ENCODE data around the gene ACVR1B.
A peak's percentile ranks its signal among the peaks of the same experiment; 100 is the strongest.

The ACVR1B gene

DNA sequence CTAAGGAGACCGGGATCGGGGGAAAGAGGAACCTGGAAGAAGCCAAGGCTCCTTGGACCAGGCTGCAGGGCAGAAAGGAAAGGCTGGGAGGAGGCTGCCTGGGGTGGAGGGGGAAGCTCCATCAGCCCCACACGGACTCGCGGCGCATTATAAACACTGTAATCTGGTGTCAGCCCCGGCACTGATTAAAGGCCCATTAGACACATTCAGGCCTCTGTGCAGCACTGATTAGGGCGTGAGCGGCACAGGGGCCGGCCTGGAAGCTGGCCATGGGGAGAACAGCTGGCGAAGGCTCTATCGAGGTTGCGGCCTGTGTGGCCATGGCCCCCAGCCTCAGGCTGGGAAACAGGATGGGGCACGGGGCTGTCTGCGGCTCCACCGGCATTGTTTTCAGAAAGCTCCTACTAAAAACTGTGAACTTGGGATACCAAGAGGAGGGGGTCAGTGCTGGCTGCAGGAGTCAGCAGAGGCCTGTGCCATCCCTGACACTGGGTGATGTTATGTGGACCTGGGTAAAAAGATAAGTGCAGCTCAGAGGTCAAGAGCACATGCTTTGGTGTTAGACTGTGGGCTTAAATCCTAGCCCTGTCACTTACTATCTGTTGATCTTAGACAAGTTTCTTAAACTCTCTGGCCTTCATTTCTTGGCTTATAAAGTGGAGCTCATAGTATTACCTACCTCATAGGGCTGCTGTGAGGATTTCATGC, 33.6 kb upstream of the ACVR1B start:
- no peak for DNase-seq

DNA sequence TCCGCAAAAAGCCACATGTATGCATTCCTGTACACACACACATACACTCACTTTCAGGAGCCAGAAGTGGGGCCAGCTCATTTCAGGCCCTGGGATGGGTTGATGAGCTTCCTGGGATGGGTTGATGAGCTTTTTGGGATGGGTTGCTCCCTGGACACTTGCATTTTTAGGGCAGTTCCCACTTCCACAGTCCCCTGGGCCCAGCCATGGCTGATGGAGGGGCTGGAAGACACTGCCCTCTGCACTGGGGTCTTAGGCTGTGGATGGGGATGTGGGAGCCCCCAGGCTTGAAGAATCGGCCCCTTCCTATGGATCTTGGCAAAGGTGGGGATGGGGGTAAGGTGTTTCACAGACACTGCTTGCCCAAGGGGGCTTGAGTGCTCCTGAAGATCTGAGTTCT, 31.5 kb upstream of the ACVR1B start:
- no peak for DNase-seq

DNA sequence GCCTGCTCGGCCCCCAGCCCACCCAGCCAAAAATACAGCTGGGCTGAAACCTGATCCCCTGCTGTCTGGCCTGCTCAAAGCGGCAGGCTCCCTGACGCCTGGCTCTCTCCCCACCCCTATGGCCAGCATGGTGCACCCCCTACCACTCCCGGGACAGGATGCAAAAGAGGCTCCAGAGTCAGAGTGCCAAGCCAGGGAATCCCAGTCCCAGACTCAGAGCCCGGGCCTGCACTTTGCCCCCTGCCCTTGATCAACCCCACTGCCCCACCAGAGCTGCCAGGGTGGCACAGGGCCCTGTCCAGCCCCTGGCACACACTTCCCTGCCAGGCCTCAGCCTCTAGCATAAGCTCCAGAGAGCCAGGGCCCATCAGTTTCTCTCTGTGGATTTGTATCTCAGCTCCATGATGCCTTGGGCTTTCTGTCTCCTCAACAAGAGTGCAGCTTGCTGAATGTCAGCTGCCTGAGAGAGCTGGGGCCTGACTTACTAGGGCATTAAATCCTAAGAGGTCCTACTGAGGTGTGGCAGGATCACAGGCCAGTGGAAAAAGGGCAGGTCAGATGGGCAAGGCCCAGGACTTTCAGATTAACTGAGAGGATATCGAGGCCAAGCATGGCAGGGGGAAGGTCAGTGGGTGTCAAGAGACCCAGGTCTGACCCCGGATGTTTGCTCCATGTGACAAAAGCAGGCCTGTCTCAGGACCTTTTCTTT, 30.3 kb upstream of the ACVR1B start:
- no peak for DNase-seq

DNA sequence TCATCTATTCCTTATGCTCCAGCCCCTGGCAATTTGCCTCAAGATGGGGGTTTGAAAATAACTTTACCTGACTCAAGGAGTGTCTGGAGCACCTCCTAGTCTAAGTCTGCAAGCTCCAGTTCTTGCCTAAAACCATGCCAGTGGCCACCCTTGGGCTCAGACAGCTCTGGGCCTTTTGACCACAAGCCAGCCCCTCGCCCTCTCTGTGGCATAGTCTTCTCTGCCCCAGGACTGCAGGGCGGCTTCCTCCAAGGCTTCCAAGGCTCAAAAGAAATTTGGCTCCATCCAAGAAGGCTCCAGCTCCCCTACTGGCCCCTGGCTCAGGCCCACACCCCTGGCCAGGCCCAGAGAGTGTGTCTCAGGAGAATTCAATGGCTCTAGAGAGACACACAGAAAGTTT, 29.4 kb upstream of the ACVR1B start:
- DNase-seq = no peak

DNA sequence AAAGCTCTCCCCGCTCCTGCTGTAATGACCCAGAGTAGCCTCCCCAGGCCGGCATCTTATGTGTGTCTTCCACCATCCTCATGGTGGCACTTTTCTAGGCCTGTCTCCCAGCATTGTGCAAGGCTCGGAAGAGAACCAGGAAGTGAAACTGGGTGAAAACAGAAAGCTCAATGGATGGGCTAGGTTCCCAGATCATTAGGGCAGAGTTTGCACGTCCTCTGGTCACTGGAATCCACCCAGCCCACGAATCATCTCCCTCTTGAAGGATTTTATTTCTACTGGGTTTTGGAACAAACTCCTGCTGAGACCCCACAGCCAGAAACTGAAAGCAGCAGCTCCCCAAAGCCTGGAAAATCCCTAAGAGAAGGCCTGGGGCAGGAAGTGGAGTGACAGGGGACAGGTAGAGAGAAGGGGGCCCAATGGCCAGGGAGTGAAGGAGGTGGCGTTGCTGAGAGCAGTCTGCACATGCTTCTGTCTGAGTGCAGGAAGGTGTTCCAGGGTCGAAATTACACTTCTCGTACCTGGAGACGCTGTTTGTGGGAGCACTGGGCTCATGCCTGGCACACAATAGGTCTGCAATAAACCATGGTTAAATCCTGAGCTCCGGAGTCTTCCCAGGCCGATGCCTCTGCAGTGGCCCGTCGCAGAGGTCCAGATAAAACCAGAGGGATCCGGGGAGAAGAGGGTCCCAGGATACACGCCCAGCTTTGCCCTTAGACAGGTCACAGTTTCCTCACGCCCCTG, 28.6 kb upstream of the ACVR1B start:
- peak; percentile 16 for DNase-seq

DNA sequence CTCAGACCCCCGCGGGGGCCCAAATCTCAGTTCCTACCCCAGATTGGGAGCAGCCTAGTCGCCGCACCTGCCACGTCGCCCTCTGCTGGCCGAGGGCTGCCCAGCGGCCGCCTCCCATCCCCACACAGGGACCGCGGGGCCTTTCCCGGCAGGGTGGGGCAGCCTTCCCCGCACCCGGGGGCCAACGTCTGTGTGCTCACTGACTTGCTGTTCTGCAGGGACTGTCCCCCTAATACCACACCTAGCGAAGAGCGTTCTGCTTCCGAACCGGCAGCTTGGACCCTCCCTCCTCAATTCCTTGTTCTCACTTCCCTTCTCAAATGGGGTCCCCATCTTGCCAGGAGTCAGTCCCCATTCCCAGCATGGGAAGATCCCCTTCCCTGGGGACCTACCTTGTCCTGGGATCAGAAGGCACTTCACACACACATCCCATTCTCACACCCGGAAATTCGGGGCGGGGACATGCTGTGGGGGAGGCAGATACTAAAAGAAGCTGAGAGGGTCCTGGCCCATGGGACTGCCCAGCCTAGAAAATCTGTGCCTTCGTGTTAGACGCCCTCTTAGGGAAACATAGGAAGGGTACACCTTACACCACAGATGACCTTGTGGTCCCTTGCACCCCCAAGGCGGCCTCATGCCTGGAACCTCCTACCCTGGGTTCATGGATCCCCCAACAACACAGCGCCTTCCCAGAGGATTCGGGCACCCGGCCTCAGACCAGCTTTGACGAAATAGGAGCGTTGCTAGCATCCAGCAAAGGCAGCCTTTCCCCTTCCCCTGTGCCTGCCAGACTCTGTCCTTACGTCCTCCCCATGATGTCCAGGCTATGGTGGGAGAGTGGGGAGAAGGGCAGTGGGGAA, 27.8 kb upstream of the ACVR1B start:
- DNase-seq = peak; percentile 58

DNA sequence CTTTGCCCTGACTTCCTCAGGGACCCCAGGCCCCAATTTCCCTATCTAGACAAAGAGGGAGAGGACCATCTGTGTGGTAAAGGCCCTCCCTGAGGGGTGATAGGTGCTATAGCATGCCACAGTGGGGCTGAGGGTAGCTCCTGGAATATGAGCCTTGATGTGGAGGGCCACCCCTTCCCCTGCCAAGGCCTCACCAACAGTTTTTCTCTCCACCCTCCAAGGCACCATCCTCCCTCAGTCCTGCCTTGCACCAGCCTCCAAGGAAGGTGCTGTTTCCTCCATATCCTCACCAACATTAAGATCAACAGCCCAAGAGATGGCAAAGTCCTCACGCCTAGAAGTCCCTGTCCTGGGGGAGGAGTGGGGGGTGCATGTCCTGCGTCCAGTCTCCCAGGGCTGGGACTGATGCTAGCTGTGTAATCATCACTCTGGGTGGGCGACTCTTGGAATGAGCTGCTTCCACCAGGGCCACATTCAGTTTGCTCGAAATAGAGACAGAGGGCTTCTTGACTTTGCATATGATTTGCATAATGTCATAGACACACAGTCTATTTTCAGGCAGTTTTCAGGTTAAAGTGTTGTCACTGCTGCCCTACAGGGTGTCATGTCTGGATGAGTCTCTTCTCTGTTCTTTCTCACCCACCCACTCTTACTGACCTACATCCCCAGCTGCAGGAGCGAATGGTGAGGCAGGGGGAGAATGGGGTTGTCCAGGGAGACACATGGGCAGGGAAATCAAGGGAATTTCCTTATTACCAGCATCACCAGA, 26.8 kb upstream of the ACVR1B start:
- DNase-seq = no peak

DNA sequence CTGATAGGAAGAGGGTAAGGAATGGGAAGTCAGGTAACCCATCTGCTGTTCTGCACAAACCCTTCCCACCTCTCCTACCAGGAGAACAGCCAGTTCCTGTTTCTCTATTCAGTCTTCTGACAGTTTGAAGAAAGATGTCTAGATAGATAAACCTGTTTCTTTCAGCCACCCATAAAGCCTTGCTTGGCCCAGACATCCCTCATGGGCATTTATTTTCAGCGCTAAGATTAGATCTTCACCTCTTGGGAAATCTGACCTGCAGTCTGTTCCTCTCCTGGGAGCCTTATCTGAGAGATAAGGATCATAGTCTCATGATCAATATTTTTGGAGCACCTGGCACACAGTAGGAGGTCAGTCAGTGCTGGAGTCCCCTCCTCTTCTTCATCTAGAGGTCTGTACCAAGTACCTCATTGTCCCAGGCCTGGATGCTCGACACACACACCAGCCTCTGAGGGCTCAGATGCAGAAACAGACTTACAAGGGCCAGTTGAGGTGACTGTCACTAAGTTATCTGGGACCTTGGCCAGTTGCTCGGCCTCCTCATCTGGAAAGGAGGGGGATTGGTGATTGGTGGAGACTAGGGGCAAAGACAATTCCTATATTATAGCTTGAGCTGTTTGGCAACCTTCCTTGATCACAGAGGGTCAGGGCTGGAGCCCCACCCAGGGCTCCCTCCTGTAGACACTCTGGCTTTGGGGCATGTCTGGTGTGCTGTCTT, 26.0 kb upstream of the ACVR1B start:
- no peak for DNase-seq

DNA sequence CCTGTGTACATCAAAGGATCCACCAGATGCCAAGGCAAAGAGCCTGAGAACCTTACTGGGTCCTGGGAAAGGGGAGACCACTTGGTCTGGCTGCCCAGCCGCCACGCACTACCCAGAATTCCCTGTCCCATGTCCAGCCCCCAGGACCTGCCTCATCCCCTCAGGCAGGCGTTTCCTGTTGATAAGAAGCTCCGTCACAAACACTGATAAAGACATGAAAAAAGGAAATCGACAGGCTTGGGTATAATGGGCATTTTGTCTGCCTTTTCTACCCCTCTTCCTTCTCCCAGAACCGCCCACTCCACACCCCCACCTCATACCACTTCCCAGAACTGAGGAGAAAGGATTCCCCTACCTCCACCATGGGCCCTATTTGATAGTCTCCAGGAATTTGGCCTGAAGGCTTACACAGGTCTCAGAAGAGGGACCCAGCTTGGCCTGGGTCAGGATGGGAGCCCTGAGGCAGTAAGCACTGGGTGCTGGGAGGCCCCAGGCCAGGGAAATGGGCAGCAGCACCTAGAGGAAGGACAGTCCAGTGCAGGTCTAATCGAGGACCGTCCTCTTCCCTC, 25.4 kb upstream of the ACVR1B start:
- no peak for DNase-seq

DNA sequence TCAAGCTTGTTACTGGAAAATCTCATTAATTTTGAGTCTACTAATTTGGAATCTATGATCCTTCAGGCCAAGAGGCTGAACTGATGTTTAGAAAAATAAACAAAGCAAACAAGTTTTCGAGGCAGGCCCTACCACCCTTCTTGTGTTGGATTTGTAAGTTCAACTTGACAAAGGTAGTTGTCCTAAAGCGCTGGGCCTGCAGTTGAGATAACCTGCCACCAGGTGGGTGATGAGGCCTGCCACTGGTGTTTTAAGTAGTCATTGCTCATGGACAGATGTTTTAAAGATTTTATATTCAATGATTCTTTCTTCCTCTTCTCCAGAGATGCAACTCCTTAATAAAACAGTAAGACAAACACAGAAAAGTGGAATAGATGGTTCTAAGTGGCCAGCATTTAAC, 24.8 kb upstream of the ACVR1B start:
- DNase-seq = peak; percentile 50

DNA sequence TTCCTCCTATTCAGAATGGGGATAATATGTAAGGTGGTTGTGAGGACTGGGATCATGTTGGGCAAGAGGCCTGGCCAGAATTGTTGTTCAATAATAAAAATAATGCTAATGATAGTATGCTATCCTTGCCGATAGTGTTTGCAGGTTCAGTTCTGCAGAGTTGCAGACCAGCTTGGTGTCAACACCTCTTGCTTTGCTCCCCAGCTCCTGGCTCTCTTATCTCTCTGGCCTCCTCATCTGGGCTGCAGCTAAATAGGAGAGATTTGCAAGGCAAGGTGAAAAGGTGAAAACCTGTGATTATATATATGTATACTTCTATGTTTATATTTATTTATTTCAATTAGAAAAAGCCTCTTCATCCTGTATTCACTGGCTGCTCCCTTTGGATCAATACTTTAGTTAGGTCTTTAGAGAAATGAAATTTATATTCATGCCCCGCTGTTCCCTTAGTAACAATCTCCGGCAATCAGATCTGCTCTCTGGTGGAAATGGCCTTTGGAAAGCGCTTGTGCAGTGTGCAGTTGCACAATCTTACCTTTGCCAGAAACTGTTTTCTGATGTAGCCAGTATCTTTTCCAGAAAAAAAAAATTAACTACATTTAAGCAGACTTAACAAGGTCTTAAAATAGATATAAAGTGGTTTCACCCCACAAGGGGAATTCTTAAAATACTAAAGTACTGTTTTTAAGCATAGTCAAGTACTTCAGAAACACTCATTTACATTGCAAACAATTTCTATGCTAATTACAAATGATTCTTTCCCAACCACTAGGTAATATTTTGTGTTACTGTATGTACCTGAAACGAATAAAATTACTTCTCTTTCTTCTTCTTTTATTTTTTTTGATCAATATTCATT, 19.1 kb upstream of the ACVR1B start:
- DNase-seq = no peak

DNA sequence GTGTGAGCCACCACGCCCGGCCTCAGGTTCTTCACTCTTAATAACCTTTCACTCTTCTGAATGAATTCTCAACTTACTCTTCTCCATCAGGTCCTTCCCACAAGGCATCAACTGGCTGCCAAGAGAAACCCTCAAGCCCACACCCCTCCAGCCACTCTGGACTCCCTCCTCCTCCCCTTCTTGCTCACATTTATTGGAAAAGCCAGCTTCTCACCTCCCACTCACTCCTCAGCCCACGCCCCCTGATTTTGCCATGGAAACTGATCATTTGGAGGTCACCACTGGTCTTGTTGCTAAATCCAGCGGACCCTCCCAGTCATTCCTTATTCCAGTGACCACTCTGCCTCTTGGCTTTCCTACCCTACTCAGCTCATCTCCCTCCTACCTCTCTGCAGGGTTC, 17.4 kb upstream of the ACVR1B start:
- no peak for DNase-seq

DNA sequence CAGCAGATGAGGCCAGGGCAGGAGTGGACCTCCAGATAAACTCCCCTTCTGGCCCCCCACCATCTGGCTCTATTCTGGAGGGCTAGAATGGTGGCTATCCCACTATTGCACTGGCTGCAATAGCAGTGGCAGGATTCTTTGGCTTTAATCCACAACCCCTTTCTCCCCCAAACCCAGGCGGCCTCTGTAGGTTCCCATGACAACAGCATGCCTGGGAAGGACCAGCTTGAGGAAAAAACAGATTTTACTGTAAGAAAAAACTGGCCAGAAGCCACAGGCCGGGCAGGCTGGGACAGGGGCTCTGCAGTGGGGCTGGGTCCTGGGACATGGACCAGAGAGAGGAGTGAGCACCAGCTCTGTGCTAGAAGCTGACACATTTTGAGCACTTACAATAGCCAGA, 13.6 kb upstream of the ACVR1B start:
- DNase-seq = no peak

DNA sequence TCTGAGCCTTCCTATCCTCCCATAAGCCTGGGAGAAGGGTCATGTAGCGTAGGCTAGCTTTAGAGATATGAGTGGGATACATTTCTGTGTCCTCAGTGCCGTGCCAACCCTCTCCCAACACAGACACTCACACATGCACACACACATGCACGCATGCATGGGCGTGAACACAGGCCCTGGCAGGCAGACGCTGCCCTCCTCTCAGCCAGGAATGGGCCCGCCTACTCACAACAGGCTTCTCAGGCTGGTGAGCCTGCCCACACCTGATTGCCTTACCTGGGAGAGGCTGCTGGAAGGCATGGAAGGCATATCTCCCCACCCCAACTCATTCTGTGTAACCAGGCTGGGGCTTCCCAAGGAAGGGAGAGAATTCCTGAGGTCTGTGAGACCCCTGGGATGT, 12.8 kb upstream of the ACVR1B start:
- no peak for DNase-seq

DNA sequence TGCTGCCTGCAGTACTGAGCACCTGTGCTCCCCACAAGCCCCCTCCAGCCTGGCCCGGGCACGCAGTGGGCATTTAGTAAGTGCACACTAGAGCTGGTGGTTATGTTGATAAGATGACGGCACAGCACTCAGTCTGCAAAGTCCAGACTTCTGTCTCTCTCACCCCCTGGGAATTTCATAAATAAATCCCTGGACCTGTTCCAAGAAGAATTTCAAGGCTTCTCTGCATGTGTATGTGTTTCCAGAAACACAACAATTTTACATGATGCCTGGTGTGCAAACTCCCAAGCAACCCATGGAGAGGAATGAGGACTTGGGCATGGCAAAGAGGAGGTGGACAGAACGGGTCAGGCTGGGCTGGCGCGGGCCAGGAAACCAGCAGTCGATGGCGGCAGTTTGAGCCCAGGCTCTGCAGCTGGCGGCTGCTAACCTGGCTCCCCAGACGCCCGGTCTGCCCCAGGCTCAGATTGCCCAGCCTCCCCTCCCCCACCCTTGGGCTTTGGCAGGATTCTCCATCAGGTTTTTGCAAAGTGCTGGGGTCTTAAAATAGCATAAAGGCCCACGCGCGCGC, 10.4 kb upstream of the ACVR1B start:
- no peak for DNase-seq

DNA sequence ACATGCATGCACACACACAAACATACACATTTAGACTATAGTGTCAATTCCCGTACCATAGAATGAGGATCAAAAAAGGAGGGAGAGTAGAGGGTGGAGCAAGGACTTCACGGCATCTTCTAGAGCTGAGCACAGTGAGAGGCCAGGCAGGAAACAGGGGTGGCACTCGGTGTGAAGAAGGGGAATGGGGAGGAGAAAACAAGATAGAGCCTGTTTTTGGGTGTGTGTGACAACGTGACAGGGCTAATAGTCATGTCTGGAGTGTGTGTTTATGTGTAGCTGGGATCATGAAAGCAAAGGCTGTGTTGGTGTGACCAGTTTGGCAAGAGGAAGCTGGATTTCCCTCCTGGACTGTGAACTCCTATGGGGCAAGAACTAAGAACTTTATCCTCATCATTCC, 9.9 kb upstream of the ACVR1B start:
- DNase-seq = no peak

DNA sequence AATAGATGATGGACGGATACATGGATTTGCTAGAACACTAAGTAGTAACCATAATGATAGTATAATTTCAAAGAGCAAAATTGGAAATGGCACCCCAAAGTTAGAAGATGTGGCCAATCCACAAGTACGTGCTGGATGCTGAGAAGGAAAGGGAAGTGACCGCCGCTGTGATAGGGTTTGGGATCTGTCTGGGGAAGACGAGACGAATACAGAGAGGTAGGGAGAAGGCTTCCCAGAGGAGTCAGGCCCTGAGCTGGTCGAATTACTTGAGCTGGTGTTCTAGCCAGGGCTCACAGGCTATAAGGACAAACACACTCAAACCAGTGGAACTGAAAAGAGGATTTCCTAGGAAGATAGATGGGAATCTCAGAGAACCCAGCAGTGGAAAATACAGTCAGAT, 9.4 kb upstream of the ACVR1B start:
- no peak for DNase-seq

DNA sequence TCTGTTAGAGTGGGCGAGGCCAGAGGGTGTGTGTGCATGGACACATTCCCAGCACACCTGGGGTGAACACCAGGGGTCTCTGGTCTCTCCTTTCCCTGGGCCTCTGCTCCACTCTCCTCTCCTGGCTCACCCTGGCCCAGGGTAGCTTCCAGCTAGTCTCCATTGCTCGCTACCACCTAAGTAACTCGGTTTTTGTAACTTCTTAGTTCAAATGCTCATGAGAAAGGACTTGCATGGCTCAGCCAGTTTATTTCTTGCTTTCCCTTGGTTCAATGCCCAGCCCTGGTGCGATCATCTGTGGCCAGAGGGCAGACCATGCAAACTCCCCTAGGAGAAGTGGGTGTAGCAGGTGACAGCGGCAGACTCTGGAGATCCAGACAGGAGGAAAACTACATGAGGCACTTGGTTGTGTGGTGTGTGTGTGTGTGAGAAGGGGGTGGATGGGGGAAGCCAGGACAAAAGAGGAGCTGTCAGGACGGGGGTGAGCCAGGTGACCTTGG, 8.9 kb upstream of the ACVR1B start:
- DNase-seq = no peak

DNA sequence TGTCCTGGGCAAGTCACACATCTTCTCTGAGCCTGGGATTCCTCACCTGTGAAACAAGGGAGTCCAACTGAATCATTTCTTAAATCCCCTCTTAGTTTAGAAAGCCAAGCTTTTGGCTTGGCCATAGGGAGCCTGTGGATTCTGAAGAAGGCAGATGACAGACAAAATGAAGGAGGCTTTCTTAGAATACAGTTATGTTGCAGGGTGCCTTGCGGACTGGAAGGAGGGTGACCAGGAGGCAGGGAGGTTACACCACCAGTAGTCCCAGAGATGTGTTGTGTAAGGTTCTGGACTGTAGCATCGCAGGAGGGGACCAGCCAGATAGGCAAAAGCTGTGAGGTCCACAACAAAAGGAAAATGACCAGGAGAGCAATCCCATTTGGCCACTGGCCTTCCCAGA, 8.2 kb upstream of the ACVR1B start:
- DNase-seq = no peak

Data from CD4-positive, alpha-beta T cell treated with Interleukin-10 for 1 hour (primary cell).